Measurements from ENCODE around the gene C19orf73.
"Not testable (repeated sequence)": the region's sequence is repeated elsewhere in the genome, so short reads cannot be mapped to it uniquely, and the experiment has no call there.

C19orf73 gene

DNA sequence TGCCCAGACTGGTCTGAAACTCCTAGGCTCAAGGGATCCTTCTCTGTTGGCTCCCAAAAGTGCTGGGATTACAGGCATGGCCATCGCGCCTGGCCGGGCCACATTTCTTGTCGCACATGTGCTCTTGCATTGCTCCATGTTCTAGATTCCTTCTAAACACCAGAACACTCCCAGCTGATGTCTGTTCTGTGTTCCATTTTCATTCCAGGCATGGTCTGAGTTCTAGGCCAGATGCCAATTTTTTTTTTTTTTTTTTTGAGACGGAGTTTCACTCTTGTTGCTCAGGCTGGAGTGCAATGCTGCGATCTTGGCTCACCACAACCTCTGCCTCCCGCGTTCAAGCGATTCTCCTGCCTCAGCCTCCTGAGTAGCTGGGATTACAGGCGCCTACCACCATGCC is 2.9 kb upstream of the C19orf73 start:
- not testable (repeated sequence) for DNase-seq (ENCODE audit: low spot score)

DNA sequence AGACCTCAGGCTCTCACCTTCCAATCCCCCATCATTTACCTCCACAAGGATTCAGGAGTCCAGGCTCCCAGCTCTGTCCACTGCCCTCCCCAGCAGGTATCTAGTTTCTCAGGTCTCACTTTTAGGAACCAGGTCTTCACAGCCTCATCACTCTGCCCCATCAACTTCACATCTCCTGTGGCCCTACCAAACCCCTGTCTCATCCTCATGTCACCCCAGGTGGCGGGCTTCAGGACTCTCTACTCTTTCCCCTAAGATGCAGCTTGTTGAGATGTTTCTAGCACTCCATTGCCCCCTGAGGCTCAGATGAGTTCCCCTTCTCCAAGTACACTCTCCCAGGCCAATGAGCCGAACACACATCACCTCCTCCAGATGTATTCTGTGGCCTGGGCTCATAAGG is 1.9 kb upstream of the C19orf73 start:
- no peak for DNase-seq (ENCODE audit: low spot score)

DNA sequence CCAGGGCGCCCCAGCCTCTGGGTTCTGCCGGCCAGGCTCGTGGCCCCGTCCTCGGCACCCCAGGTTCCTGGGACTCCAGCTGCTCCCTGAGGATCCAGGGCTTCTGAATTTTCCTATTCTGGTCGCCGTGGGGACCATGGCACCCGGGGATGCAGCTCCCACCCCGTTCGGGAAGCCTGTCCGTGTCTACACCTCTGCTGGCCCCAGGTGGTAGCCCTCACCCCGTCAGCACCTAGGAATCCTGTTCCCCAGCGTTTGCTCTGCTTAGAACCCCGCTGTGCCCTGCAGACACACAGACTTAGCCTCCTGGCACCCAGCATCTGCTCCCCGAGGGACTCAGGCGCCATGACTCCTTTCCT is 1.4 kb upstream of the C19orf73 start:
- DNase-seq (ENCODE audit: low spot score): no peak

DNA sequence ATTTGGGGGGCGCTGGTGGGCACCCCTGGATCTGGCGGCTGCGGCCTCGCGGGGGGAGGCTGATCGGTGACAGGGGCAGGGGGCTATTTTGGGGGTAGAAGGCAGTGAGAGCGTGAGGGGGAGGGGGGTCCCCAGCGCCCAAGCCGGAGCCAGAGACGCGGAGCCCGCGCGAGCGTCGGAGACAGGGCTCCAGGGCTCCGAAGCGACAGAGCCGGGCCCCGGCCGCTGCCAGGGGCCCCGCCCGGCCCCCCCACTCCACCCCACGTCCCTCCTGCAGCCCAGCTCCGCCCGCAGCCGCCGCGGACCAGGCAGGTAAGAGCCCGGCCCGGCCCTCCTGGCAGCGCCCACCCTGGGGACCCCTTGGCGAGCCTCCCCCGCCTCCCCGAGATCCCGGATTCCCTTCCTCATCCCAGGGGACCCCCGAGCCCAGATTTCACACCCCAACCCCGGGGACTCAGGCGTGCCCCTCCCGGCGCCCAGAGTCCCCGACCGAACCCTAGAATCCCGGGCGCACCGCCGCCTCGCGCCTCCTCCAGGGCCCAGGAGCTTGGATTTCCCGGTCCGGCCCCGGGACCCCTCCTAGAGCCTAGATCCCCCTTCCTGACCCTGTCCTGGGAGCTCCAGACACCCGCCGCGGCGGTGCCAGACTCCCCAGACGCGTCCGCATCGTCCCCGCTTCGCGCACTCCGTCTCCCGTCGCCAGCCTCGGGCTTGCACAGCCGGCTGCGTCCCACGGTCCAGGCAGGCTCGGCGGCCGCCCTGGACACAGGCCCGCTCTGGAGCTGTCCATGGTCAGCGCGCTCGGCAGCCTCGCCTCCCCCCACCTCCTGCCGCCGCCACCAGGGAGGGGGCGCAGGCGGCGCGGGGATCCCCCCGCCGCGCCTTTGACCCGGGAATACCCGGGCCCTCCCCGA is 725 bp upstream of the C19orf73 start, which contains the start of gene PPFIA3:
Gene PPFIA3, plus strand, starts transcription at position 134 of the 914 bp plus-strand sequence. CDS start 8,330 bp downstream, outside the sequence.
- no peak for DNase-seq (ENCODE audit: low spot score)

DNA sequence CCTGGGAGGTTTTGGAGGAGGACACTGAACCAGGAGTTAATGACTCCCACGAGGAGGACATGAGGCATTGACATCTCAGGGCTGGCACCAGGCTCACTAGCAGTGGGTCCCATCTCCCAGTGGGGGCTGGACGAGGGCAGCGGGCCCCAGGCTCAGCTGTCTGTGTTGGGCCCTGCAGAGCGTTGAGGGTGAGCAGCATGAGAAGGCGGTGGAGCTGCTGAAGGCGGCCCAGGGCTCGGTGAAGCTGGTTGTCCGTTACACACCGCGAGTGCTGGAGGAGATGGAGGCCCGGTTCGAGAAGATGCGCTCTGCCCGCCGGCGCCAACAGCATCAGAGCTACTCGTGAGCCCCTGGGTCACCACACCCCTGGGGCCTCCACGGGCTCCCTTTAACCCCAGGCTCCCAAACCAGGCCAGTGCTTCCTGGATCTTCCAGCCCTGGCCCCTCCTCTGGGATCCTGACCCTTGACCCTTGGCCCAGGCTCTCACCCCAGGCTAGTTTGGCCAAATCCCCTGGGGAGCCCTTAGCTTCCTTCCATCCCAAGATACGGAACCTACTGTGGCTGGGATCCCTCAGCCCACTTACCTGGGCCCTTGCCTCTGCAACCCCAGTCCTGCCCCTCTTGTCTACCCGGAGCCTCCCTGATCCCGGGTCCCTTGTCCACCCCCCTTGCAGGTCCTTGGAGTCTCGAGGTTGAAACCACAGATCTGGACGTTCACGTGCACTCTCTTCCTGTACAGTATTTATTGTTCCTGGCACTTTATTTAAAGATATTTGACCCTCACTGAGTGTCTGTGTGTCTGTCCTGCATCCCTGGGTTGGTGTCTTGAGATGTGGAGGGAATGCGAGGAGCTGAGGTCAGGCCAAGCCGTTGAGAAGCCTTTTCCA is 1.0 kb downstream of the C19orf73 start:
- no peak for DNase-seq (ENCODE audit: low spot score)

DNA sequence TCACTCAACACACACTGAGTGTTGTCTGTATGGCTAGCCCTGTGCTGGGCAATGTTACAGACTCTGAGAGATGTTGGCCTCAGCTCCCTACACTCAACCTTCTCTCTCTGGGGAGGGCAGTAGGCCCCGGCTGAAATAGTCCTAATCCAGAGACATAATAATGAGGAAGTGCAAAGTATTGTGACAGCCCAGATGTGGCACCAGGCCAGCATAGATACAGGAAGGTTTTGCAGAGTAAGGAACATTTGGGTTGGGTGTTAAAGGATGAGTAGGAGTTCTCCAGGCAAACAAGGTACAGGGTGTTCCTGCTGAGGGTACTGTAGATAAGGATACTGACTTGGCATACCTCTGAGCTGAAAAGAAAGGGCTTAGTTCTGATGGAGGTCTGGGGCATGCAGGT is 2.4 kb downstream of the C19orf73 start:
- DNase-seq (ENCODE audit: low spot score): no peak

DNA sequence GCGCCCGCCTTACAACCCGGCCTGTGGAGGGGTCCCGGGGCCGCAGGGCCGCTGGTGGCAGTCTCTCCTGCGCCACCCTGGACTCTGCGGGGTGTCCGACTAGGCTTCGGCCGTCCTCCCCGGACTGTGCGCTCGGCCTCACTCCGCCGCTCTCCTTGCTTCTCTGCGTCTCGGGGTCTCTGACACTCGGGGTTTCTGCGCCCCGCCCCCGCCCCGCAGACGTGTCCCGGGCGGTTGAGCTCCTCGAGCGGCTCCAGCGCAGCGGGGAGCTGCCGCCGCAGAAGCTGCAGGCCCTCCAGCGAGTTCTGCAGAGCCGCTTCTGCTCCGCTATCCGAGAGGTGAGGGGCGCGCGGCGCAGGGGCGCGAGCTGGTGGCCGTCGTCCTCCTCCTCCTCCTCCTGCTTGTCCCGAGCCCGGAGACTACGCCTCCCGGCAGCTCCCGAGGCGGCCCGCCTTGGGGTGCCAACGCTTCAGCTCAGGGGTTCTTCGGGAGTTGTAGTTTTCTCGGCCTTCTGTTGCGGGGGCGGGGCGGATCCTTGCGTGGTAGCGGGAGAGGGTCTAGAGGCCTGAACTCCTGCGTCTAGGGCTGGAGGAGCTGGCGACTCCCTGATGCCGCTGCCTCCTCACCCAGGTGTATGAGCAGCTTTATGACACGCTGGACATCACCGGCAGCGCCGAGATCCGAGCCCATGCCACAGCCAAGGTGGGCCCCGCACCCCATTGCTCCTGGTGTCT is 4.1 kb downstream of the C19orf73 start:
- peak; percentile 52 for DNase-seq (ENCODE audit: low spot score)

DNA sequence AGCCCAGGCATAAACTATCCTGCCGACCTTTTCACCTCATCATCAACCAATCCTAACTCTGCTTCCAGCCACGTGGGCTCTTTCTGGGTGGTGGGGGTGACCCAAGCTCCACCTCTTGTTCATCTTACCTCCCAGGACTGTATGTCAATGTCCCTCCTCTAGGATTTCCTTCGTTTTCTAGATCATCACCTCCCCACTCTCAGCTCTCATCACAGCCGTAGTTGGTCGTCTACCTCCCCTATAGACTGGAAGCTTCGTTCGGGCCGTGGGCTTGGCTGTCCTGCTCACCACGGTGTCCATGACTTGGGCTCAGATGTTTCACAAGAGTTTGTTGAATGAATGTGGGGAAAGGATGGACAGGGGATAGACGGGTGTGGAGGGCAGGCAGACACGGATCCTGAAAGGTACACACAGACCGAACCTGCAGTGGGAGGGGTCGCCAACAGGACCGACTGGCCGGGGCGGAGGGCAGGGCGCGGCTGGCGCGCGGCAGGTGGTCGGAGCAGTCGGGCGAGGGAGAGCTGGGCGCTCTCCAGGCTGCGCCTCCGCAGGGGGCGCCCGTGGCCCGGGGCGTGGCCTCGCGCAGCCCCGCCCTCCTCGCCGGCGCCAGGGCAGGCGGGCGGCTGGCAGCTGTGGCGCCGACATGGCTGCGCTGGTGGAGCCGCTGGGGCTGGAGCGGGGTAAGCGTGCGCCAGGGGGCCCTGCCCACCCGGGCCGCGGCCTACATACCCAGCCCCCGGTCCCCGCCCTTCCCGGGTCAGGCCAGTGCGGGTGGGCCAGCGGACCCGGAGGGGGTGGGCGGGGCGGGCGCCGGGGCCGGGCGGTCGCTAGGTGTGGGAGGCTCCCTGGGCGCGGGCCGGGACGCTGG is 4.9 kb downstream of the C19orf73 start, which contains the start of gene LIN7B:
Gene LIN7B, plus strand, starts transcription at position 609 of the 868 bp plus-strand sequence. Its CDS starts 35 bp downstream, at position 644.
- DNase-seq (ENCODE audit: low spot score): peak; percentile 68

DNA sequence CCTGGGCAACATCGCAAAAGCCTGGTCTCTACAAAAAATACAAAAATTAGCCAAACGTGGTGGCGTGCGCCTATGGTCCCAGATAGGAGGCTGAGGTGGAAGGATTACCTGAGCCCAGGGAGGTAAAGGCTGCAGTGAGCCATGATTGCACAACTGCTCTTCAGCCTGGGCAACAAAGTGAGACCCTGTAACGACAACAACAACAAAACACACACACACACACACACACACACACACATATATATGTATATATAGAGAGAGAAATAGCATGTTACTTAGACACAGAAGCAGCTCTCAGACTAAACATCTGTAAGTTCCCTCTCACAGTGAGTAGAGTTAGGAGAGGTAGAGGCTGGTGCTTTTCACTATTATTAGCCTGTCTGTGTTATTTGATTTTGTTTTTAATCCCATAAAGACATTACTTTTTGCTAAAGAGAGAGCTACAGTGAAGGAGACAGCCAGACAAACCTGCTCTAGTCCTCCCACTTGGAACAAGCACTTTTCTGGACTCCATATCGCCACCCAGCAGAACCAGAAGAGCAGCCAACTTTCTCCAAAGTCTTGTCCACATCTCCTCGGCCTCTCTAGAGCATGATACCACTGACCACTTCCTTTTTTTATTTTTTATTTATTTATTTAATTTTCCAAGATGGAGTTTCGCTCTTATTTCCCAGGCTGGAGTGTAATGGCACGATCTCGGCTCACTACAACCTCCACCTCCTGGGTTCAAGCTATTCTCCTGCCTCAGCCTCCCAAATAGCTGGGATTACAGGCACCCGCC is 7.5 kb downstream of the C19orf73 start:
- DNase-seq (ENCODE audit: low spot score): no peak

DNA sequence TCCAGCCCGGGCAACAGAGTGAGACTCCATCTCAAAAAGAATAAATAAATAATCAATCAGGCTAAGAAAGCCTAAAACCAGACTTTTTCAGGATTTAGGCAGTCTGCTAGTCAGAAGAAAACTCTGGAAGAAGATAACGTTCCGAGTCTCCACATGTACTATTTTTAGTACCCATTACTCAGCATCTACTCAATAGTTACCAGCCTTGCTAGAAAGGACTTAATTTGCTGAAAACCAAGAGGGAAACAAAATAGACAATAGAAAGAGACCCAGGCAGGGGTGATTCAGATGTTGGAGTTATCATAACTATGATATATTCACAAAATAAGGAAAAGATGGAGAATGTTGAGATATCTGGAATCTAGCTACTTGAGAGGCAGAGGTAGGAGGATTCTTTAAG is 8.4 kb downstream of the C19orf73 start:
- DNase-seq (ENCODE audit: low spot score): no peak

DNA sequence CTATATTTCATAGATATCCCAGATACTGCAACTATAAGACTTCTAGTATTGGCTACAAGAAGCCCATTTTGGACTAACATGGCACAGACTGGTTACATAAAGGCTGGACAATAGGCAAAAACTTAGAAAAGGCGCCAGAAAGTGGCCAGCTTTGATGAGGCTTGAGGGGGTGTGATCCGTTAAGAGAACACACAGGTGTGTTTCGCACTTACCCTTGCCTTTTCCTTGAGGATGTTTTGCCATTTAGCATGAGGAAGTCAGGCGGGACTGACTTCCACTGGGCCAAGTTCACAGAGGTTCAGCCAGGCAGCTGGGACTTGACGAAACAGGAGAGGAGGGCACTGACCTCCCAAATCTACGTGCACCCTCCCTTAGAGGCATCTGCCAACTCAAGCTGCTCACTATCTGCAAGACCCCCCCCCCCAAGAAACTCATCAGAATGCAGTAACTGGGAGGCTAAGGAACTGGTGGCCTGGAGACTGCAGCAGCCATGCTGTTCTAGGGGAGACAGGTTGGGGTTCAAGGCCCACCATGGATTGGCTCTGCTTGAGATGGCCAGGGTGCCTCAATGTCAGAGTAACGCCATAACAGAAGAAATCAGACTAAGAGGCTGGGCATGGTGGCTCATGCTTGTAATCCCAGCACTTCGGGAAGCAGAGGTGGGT is 9.2 kb downstream of the C19orf73 start:
- no peak for DNase-seq (ENCODE audit: low spot score)

DNA sequence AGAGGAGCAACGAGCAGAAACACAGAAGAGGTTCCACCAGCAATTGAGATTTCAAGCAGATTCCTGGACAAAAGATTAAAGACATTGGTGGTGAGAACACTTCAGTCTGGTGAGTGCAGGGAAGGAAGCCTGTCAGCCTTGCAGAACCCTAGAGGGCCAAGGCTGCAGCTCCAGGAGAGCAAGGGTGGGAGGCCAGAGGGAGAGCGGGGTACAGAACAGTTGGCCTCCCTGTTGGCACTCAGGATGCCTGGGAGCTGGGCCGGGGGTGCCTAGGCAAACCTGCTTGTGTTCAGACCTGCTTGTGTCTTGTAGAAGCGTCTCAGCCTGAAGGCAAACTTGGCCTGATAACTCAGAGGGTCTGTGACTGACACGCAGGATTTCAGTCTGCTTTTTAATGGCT is 9.9 kb downstream of the C19orf73 start:
- DNase-seq (ENCODE audit: low spot score): no peak

DNA sequence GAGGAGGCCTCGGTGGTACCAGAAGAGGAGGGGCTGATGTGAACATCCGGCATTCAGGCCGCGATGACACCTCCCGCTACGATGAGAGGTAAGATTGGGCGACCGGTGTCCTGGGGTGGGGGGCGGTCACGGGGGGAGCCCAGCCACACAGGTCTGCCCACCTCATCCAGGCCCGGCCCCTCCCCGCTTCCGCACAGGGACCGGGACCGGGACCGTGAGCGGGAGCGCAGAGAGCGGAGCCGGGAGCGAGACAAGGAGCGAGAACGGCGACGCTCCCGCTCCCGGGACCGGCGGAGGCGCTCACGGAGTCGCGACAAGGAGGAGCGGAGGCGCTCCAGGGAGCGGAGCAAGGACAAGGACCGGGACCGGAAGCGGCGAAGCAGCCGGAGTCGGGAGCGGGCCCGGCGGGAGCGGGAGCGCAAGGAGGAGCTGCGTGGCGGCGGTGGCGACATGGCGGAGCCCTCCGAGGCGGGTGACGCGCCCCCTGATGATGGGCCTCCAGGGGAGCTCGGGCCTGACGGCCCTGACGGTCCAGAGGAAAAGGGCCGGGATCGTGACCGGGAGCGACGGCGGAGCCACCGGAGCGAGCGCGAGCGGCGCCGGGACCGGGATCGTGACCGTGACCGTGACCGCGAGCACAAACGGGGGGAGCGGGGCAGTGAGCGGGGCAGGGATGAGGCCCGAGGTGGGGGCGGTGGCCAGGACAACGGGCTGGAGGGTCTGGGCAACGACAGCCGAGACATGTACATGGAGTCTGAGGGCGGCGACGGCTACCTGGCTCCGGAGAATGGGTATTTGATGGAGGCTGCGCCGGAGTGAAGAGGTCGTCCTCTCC is 11.1 kb downstream of the C19orf73 start:
- no peak for DNase-seq (ENCODE audit: low spot score)

DNA sequence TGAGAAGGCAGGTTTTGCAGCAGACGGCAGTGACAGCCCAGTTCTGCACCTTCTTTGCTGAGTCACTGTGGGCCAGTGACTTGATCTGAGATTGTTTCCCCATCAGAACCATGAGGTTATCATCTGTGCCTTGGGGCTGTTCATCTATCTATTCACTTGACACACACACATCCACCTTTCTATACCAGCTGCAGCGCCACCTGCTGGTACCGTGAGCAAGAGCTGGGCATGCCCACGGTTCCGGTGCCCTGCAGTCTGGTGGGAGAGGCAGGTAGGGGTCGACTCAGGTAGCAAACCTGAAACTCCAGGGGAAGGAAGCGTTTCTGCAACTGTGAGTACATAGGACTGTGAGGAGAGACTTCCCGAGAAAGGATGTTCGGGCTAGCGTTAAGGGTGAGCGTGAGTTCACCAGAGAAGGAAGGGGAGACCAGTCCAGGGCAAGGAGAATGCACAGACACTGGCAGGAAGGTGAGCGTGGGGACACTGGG is 12.3 kb downstream of the C19orf73 start:
- peak; percentile 63 for DNase-seq (ENCODE audit: low spot score)

DNA sequence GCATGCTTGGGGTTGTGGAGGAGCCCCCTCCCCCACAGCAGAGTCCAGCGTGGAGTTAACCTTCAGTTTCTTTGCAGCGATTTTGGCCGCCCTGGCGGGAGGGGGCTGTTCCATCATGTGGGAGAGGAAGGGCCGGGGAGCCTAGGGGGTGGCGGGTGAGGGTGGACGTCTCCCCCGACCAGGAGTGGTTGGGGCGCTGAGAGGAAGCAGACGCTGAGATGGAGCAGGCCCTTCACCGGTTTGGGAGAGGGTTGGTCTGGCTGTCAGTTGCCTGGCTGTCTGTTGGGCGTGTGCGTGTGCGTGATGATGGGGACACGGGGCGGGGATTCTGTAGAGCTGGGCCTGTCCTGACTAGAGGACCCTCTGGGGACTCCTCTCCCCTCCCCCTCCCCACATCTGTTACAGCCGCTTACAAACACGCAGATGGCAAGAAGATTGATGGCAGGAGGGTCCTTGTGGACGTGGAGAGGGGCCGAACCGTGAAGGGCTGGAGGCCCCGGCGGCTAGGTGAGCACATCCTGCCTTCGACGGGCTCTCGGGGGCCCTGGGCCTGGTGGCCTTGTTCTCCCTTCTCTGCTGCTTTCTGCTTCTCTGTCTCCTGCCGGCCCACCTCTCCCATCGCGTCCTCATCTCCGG is 14.6 kb downstream of the C19orf73 start:
- DNase-seq (ENCODE audit: low spot score): no peak

DNA sequence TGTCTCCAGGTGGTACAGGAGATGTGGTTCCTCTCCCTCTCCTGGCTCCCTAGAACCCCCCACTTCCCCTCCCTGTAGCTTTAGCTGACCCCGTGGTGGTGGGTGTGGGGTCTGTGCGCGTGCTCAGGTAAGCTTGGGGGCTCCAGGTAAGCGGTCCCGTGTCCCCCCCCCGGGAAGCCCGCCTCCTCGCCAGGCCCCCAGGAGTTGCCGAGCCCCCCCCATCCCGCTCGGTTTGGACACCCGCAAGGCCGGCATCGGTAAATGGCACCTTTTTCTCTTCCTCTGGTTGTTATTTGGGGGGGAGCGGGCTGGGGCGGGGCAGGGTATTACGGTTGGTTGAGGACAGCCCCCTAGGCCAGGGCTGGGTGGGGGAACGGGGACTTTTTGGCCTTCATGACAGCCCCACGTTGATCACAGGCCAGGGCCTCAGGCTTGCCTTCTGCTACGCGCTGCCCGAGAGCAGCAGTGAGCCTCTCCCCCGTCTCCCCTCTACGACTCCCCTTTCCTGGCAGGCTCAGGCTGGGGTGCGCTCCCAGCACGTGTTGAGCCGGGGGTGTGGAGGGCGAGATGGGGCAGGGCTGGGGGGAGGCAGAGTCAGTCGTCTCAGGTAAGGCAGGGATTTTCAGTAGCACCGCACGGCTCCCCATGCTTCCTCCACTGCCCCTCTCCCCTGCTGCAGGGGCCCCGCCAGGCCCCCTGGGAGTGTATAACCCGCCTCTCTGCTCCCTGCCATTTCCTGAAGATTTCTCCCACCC is 15.4 kb downstream of the C19orf73 start:
- no peak for DNase-seq (ENCODE audit: low spot score)

DNA sequence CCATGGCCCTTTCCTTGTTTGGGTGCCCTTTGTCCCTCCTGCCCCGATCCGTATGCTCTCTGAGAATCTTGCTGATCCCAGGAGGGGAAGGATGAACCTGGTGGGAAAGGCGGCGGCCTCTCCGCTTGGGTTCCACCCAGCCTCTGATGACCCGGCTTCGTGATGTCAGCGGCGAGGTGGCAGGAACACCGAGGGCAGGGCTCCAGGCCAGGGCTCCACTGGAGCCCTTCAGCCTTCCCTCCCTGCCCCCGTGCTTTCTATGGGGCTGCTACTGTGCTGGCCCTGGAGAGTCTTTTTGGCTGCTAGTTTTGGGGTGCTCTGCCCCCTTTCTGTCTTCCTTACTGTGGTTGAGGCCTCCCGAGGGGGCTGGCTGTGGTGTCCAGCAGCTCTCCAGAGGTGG is 16.6 kb downstream of the C19orf73 start:
- DNase-seq (ENCODE audit: low spot score): no peak
